Anterior cingulate cortex (tissue), 58 donors: ENCODE results near the gene COQ8A.

ENCODE experiments used
- DNase-seq, 58 donors: peaks; one replicate each; lab custom pipeline; 2025; lab: John Stamatoyannopoulos, UW

The COQ8A gene

GRCh38 chr1:226981838-226982237 lies 41.7 kb downstream of the COQ8A start:
- DNase-seq, result no peak

GRCh38 chr1:226982451-226983177 lies 42.5 kb downstream of the COQ8A start:
- no peak for DNase-seq

DNA sequence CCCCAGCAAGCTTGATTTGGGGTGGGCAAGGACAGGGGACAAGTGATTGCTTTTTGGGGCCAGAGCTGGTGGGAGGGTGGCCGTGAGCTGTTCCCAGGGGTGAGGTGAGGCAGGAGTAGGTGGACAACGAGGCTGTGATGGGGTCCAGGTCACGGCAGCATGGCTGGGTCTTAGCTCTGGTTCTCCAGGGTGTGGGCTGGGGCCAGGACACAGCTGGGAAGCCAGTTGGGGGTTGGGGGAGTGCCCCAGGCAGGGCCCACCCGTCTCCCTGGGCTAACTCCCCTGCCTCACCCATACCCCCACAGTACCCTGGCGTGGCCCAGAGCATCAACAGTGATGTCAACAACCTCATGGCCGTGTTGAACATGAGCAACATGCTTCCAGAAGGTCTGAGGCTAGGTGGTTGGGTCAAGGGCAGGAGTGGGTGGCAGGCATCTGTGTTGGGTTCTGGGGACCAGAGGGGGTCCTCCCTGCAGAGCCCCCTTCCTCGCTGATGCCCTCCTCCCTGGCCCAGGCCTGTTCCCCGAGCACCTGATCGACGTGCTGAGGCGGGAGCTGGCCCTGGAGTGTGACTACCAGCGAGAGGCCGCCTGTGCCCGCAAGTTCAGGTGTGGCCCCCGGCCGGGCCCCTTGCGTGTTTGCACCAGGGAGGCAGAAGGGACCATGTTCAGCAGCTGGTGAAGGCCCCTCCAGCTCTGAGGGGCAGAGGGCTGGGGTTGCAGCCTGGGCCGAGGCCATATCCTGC lies 43.3 kb downstream of the COQ8A start:
- no peak for DNase-seq

- DNase-seq, result no peak
These were observed 43.9 kb downstream of the COQ8A start for GRCh38 chr1:226983992-226984364.

GRCh38 chr1:226984521-226985238 lies 44.6 kb downstream of the COQ8A start:
- DNase-seq, result no peak

- no peak for DNase-seq
These were observed 45.2 kb downstream of the COQ8A start for GRCh38 chr1:226985239-226985838.

DNA sequence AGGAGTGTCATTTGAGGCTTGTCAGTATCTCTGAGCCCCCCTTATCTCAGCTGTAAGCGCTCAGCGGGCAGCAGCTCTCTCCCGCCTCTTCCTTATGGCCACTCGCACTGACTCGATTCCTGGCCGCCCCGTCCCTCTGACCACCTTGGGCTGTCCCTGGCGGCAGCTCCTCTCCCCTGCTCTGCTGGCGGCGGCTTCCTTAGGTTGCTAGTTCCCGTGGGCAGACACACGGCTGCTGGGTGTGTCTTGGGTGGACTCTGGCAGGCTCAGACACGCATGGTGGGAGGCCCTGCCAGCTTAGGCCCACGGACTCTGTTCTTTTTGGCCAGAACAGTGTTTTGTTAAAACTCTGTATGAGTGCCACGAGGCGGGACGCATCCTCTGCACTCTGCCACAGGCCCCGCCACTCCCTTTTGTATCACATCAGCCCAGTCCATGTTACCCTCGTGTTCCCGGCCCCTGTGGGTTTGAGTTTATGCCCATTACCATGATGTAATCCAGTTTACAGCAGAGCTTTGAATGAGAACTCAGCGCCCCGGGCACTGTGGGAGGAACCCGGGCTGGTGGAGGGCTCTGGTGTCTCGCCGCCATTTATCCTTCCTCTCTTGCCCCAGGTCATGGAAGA lies 45.9 kb downstream of the COQ8A start:
- DNase-seq, result peak in 2 of 58 donors; percentile 26 to 49

DNA sequence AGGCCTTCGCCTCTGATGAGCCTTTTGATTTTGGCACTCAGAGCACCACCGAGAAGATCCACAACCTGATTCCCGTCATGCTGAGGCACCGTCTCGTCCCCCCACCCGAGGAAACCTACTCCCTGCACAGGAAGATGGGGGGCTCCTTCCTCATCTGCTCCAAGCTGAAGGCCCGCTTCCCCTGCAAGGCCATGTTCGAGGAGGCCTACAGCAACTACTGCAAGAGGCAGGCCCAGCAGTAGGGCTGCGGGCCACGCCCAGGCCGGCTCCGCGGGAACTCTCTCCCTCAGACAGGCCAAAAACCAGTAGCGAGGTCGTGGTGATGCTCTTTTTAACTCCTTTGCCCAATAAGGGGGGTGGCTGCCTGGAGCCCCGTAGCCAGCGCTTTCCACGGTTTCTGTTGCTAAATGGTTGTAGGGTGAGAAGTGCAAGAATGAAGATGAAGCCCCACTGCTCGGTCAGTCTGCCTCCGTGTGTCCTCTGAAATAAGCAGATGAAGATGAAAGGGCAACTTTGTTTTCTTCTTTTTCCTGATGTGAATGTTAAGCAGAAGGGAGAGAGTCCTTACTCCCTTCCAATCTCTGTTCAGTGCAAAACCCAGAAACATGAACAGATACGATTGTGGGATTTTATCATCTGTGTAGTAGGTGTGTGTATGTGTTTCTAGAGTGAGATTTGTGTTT lies 46.5 kb downstream of the COQ8A start:
- DNase-seq, result no peak

- DNase-seq, result no peak
These were observed 47.1 kb downstream of the COQ8A start for GRCh38 chr1:226987179-226987536.

GRCh38 chr1:226987623-226988333 lies 47.7 kb downstream of the COQ8A start:
- no peak for DNase-seq

DNA sequence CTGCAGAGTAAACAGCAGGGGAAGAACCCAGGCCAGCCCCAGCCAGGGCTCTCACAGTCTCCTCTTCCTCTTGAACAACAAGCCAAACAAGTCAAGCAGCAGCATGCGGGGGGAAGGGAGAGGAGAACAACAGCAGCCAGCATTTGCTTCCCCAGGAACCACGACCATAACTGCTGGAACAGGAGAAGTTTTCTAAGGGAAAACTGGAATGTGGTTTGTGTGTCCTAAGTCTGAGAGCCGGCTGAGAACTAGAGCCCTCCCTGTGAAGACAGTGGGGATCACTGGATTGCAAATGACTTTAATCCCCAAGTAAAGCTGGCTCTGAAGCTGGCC lies 48.2 kb downstream of the COQ8A start:
- DNase-seq, result peak in 9 of 58 donors; percentile 27 to 50 (median 40)

DNA sequence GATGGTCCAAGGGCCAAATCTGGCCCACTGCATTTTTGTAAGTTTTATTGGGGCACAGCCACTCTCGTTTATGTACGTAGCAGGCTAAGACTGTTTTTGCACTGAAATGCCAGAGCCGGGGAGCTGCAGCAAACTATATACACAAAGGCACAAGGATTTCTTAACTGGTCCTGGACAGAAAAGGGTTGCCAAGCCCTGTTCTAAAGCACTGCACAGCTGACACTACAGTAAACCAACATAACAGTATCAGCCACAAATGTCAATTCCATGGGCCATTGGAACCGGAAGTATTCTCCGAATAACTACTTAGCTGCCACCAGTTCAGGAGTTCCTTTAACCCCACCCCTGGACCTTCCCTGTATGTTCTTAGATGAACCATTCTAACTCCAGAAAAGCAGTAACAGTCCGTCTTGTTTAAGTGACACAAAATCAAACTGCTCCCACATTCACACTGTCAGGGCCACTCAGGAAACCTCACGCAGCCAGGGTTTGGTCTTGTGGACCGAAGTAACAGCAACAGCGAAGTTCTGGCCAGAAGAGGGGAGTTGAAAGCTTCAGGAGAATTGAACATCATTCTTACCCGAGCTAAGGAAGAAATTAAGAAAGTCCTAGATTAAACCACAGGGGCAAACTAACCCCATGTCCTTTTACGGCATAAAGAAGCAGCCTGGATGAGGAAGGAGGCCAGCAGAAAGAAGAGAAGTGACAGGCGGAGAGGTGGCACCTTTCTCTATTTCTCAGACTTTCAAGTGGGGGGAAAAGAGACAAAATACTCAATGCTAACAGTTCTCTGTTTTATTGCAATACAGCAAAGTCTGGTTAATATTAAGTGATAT lies 49.2 kb downstream of the COQ8A start:
- no peak for DNase-seq

DNA sequence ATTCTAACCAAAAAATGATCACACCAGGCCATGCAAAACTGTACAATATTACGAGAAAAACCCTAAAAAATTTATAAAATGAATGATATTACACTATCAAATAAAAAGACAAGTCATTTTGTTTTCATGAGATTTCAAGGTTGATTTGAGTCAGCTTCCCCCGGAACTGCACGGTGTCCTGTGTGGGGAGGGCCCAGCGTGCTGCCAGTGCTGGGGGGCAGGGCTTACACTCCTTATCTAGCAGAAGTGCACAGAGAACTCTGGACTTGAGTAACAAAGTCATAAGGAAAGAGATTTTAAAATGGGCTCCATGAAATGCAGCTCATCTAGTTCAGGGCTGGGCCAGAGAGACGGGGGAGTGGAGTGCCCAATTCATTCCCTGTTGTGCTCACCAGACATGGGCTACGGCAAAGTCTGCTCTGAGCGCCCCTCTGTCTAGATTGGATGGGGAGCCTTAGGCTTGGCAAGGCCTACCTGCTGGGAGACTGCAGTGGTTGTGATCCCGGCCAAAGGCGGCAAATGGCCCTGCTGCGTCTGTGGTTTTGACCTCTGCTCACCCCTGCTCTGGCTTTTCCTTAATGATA lies 50.1 kb downstream of the COQ8A start:
- no peak for DNase-seq

DNA sequence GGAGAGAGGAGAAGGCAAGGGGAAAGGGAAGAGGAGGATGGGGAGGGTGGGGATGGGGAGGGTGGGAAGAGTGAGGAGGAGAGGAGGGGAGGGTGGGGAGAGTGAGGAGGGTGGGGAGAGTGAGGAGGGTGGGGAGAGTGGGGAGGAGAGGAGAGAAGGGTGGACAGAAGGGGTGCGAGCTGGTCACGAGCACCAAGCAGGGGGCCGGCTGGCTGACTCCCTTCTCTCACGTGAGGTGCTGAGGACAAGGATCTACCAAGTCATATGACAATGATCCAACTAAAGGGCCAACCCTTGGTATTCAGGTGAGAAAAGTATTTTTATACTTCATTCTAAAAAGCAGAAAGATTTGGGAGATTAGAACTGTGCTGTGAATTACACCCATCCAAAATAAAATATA lies 51.8 kb downstream of the COQ8A start:
- no peak for DNase-seq

DNA sequence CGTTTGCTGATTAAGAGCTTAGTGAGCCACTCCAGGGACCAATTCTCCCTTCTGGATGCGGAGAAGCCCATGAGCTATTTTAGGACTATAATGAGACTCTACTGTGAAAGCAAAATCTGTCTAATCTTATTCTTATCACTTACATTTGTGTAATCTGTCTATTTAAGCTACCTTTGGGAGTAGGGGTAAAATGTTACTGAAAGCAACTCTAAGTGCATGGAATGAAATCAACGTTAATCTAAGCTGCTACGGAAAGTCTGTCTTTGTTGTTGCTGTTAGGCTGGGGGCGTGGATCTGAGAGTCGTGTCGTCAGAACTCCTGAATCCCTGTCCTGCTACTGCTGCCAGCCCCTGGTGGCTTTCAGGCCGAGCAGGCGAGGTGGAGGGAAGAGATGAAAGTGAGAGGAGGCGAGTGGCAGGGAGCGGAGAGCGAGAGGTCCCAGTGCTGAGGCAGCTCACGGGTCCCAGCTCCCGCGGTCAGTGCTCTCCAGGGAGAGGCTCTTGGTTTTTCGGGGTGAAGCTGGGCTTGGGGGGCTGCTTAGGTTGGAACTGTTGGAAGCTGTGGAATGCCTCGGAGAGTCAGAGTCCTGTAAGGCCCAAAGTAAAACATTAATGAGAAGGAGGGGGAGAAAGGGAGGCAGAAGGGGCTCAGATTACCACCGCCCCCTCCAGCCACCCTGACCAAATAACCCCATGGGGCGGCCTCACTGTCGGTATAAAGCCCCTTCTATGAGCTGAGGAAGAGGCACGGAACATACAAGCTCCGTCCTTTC lies 53.9 kb downstream of the COQ8A start:
- no peak for DNase-seq

DNA sequence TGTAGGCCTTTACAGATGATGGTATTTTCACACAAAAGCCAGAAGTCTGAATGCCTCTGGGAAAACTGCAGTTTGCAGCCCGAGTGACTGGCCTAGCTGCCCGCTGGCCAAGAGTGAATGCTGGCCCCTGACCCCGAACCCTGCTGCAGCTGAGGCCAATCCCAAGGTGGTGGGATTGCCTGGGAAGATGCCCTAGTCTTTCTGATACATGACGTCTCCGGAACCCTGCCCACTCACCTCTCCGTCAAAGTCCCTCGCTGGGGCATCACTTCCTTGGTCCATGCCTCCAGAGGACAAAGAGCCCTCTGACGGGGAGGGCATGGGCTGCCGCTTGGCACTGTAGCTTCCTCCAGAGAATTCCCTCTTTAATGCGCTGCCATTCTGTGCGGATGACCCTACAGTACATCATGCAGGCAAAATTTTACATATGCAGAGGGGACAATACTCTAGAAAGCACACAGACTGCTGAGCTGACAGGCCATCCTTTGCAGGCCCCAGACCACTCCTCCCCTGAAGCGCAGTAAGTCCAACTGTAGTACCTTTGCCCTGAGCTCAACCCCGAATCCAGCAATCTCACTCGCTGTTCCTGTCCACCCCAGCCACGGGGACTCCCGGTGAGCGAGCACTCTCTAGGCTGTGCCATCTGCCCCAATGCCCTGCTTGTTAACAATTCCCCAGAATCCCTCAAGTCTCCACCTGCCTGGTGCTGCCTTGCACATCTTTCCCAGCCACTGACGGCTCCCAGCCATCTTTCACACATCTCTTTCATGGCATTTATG lies 54.7 kb downstream of the COQ8A start:
- peak in 4 of 58 donors; percentile 37 to 49 (median 40) for DNase-seq
